Mononuclear cell (primary cell): ENCODE data around the gene SETD7. TPM values are rescaled to one million over a fixed set of nuclear protein-coding genes. Genes with fewer than 3 reads are reported as not detected.

ENCODE experiments used
- H3K27me3 ChIP-seq: 2 replicates; pipeline ENCODE4 v1.6.0; 2011; ENCODE audit warnings: low read length, control low read depth; ENCODE audit not compliant: insufficient read depth
- H3K4me1 ChIP-seq: 2 replicates; pipeline ENCODE4 v1.5.1; 2011; ENCODE audit warnings: mild to moderate bottlenecking, low read length, control low read depth; ENCODE audit not compliant: insufficient read depth
- H3K4me3 ChIP-seq: 2 replicates; pipeline ENCODE4 v1.5.1; 2011; ENCODE audit warnings: mild to moderate bottlenecking, low read length, moderate library complexity
- H3K9me3 ChIP-seq: 2 replicates; pipeline ENCODE4 v1.5.1; 2011; ENCODE audit warnings: low read depth, mild to moderate bottlenecking, control low read depth, low read length
- total RNA-seq: library from RNA; depleted of rRNA; stranded (reverse); fragments of >200 nt; gene quantifications from one replicate; pipeline ENCODE4 v1.2.3, GENCODE V29; 2012

Gene SETD7
- total RNA-seq, 1 donor = 33.2 TPM

DNA sequence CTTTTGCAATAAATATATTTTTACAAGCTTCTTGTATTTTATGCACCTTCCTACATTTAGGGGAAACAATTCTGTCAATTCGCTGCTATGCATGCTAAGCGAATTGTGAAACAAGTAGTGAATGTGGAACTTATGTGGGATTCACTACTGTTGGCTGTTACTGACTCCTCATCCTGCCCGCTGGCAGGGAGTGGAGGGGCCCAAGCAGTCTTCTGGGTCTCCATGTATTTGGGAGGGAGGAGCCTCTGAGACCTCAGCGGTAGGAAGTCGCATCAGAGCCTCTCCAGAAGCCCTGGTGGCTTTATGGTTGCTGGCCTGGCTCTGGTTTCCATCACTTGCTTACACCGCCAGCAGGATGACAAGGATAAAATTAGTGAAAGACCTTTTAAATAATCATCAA lies 3.7 kb upstream of the SETD7 start:
- Histone ChIP-seq H3K9me3 (no peaks in the 10 kb centered on the region), H3K27me3 (no peaks in the 10 kb centered on the region), H3K4me3 (no peak overlapping the region), H3K4me1 (peaks cover 35% of the 10 kb centered on the region)

- H3K27me3 ChIP-seq = no peaks in the 10 kb centered on the region
- no peak overlapping the region for H3K4me3 ChIP-seq
- peaks cover 40% of the 10 kb centered on the region for H3K4me1 ChIP-seq
- H3K9me3 ChIP-seq = no peaks in the 10 kb centered on the region
Observed at GRCh38 chr4:139559089-139559479, 3.1 kb upstream of the SETD7 start.

DNA sequence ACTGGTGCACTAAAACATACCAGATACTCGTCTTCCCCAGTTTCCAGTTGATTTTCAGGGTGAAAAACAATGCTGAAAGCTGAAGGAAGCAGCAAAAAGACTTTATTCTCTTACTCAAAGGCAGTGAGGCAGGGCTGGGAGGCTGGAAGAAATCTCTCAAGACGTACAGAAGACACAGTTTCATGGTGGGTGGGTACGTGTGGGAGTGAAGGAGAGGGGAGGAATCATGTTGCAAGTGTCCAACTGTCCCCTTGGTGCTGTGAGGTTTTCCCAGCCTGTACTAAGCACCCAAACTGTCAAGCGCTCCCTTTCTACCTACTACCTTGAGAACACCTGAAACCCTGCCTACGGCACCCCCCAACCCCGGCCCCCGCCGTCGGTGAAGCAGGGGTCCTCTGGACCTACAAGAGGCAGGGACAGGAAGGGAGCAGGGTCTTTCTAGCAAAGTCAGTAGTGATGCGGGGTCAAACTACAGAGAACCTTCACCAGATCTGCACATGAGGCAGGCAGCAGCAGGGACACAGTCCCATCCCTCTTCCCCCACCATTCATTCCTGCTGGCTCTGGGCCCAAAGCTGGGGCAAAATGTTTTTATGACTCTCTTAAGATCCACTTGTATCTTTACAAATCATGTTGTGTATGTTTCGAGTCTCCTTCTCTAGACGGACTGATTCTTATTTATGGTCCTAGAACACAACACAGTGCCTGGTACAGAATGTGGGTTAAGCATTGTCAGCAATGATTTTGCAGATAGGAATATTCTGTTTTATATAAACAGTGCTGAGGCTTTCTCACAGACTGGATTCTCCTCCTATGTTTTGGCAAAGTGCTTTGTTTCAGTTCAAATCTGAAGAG lies 2.4 kb upstream of the SETD7 start:
- H3K4me1 ChIP-seq = peaks cover 46% of the 10 kb centered on the region

GRCh38 chr4:139557556-139558110 lies 1.6 kb upstream of the SETD7 start:
- Histone ChIP-seq H3K27me3 (peaks cover 3% of the 10 kb centered on the region), H3K4me1 (peaks cover 46% of the 10 kb centered on the region), H3K4me3 (peak overlapping the region; percentile 69), H3K9me3 (no peaks in the 10 kb centered on the region)

More for the DNA sequence above, 2.4 kb upstream of the SETD7 start:
- no peak overlapping the region for H3K4me3 ChIP-seq
- H3K27me3 ChIP-seq = peaks cover 3% of the 10 kb centered on the region
- H3K9me3 ChIP-seq = no peaks in the 10 kb centered on the region

DNA sequence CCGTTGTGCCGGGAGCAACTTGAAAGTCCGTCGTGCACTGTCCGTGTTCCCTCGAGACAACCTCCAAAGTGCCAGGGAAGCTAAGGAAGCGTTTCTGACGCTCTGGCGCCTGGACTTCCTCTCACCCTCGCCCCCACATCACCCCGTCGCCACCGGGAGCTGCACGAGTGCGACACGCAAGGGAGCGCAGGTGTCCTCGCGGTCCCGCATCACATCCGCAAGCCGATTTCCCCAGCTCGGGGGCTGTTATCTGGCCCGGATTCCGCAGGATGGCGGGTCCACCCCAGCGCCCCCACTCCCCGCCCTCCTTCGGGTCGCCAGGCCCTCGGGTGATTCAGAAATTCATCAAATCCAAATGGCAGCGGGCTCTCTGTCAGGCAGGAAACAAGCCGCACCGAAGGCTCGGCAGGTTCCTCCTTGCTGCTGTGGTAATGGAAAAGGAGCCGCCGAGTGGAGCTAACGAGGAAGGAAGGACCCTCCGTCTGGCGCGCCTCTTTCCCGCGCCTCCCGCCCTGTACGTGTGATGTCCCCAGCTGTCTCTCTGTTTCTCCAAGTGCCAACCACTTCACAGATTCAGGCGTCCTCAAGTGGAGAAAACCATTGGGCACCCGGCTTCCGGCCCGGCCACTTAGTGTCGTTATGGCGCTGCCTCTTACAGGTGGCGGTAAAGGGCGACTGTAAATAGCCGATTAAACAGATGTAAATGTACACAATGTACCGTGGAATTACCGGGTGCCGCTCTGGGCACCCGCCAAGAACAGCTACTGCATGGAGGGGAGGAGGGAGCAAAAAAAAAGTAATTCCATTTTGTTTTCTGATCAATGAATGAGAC lies 921 bp upstream of the SETD7 start:
- peaks cover 51% of the 10 kb centered on the region for H3K4me1 ChIP-seq
- peak overlapping the region; percentile 69 for H3K4me3 ChIP-seq

DNA sequence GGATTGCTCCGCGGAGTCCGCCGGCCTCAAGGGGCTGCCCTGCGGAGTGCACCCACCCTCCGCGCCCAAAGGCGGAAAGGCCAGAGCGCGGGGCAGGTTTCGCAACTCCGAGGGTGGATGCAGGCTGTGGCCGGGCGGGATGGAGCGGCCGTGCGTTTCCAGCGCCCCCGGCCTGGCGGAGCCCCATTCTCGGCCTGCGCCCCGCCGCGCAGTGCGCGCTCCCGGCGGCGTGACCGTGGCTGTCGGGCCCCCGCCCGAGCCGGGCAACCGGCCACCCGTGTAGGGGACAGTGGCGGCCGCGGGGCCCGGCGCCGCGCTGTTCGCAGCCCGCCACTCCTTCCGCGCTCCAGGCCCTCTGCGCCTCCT lies 331 bp downstream of the SETD7 start:
- peaks cover 45% of the 10 kb centered on the region for H3K4me1 ChIP-seq

More for the DNA sequence above, 921 bp upstream of the SETD7 start:
- peaks cover 3% of the 10 kb centered on the region for H3K27me3 ChIP-seq
- H3K9me3 ChIP-seq = no peaks in the 10 kb centered on the region

GRCh38 chr4:139554893-139555704 lies 920 bp downstream of the SETD7 start:
- no peaks in the 10 kb centered on the region for H3K9me3 ChIP-seq

More for the DNA sequence above, 331 bp downstream of the SETD7 start:
- H3K9me3 ChIP-seq = no peaks in the 10 kb centered on the region
- H3K27me3 ChIP-seq = peaks cover 3% of the 10 kb centered on the region
- peak overlapping the region; percentile 69 for H3K4me3 ChIP-seq

DNA sequence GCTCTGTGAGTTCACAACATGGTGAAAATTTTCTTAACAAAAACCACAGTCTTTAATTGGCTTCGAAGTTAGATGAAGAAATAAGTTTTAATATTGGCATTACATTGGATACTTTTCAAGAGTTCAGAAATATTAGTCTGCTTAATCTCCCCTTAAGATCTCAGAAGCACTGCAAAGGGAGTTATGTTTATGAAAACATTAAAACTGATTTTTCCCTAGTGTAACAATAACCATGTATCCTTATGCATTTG lies 1.5 kb downstream of the SETD7 start:
- H3K4me1 ChIP-seq = peaks cover 34% of the 10 kb centered on the region

More at GRCh38 chr4:139554893-139555704, 920 bp downstream of the SETD7 start:
- peaks cover 39% of the 10 kb centered on the region for H3K4me1 ChIP-seq
- peak overlapping the region; percentile 69 for H3K4me3 ChIP-seq
- peaks cover 3% of the 10 kb centered on the region for H3K27me3 ChIP-seq

GRCh38 chr4:139553751-139554641 lies 2.0 kb downstream of the SETD7 start:
- H3K4me1 ChIP-seq = peaks cover 28% of the 10 kb centered on the region
- H3K4me3 ChIP-seq = no peak overlapping the region
- H3K27me3 ChIP-seq = peaks cover 3% of the 10 kb centered on the region
- H3K9me3 ChIP-seq = no peaks in the 10 kb centered on the region

More for the DNA sequence above, 1.5 kb downstream of the SETD7 start:
- H3K4me3 ChIP-seq = peak overlapping the region; percentile 69
- H3K9me3 ChIP-seq = no peaks in the 10 kb centered on the region
- peaks cover 3% of the 10 kb centered on the region for H3K27me3 ChIP-seq

DNA sequence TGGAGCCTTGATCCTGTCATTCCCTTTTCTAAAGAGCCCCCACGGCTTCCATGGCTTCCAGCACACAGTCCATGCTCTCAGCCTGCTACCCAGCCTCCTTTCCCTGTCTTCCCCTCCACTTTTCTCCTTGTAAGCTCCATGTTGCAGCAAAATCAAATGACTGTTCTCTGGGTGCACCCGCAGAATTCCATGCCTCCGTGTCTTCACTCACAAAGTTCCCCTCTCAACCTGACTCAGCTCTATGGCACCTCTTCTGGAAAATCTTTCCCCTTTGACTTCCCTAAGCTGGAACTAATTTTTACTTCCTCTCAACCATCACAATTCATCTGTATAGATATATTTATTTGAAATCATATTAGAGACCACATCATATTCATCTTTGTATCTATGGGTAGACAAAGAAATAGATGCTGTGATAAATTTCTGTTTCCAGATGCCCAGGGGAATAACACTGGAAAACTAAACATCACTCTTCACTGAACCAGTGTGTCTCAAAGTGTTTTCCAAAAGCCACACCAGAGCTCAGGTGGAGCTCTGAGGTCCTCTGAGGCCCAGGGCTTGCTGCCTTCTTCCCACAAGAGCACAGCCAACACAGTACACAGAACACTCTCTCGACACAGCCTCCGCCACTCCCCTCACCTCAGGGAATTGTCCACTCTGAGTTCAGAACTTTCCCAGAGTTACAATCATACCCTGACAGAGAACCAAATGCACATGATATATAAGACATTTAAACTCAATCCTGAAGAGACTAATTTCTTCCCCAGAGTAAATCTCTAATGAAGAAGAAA lies 3.3 kb downstream of the SETD7 start:
- H3K4me1 ChIP-seq = peaks cover 26% of the 10 kb centered on the region
- H3K4me3 ChIP-seq = no peak overlapping the region
- peaks cover 3% of the 10 kb centered on the region for H3K27me3 ChIP-seq

GRCh38 chr4:139550724-139551429 lies 5.1 kb downstream of the SETD7 start:
- Histone ChIP-seq H3K9me3 (no peaks in the 10 kb centered on the region), H3K4me1 (peaks cover 15% of the 10 kb centered on the region), H3K27me3 (peaks cover 3% of the 10 kb centered on the region), H3K4me3 (no peak overlapping the region)

More for the DNA sequence above, 3.3 kb downstream of the SETD7 start:
- H3K9me3 ChIP-seq = no peaks in the 10 kb centered on the region

GRCh38 chr4:139547979-139548378 lies 8.0 kb downstream of the SETD7 start:
- no peak overlapping the region for H3K4me3 ChIP-seq
- H3K9me3 ChIP-seq = no peaks in the 10 kb centered on the region
- no peaks in the 10 kb centered on the region for H3K27me3 ChIP-seq
- peaks cover 4% of the 10 kb centered on the region for H3K4me1 ChIP-seq

- Histone ChIP-seq H3K4me1 (no peaks in the 10 kb centered on the region), H3K9me3 (no peaks in the 10 kb centered on the region), H3K27me3 (no peaks in the 10 kb centered on the region), H3K4me3 (no peak overlapping the region)
Observed at GRCh38 chr4:139540632-139541031, 15.4 kb downstream of the SETD7 start.
